ENCODE data around the gene WWOX. TPM values are rescaled to one million over a fixed set of nuclear protein-coding genes. Genes with fewer than 3 reads are reported as not detected.

WWOX gene
- total RNA-seq, 1 experiment from 2014 or later = 15.6 TPM

GRCh38 chr16:78375055-78375679 is 275.7 kb downstream of the WWOX start:
- Histone ChIP-seq H4K20me1 (ENCODE audit: control insufficient read depth, insufficient read depth, insufficient read length) (no peaks in the 10 kb centered on the region), H2BK120ac (ENCODE audit: low read depth, low read length, poor library complexity, severe bottlenecking) (no peak overlapping the region), H3K23me2 (ENCODE audit: insufficient read length, low read depth, low read length, poor library complexity, severe bottlenecking) (no peaks in the 10 kb centered on the region), H3K56ac (ENCODE audit: insufficient read length, low read depth, low read length) (no peak overlapping the region), H4K5ac (ENCODE audit: insufficient read length, low read depth, low read length) (no peak overlapping the region), H2BK5ac (ENCODE audit: insufficient read length, low read length) (no peak overlapping the region), H3K23ac (ENCODE audit: insufficient read length, low read depth, low read length) (no peak overlapping the region), H2BK12ac (ENCODE audit: insufficient read length, low read depth, low read length) (no peak overlapping the region), H3K4me1 (ENCODE audit: insufficient read depth, low read length) (no peaks in the 10 kb centered on the region; the same call in 1 of the 2 replicates), H4K91ac (ENCODE audit: insufficient read length, low read depth, low read length) (no peak overlapping the region), H3K9me3 (ENCODE audit: control insufficient read depth, low read depth, low read length) (no peaks in the 10 kb centered on the region), H3K79me1 (ENCODE audit: insufficient read depth, low read depth, low read length, poor library complexity, severe bottlenecking) (no peaks in the 10 kb centered on the region), H3K27me3 (ENCODE audit: insufficient read depth, low read length) (no peaks in the 10 kb centered on the region), H2AFZ (ENCODE audit: low read length) (no peak overlapping the region), H2BK15ac (ENCODE audit: low read depth, low read length) (no peak overlapping the region), H3K18ac (ENCODE audit: insufficient read length, low read depth, low read length) (no peak overlapping the region), H4K8ac (replicated peaks; ENCODE audit: insufficient read length, low read depth, low read length) (no peak overlapping the region), H3T11ph (ENCODE audit: low read length) (no peak overlapping the region), H3K79me2 (ENCODE audit: insufficient read depth, low read length) (no peaks in the 10 kb centered on the region), H2AK5ac (ENCODE audit: insufficient read length, low read length) (no peak overlapping the region), H2BK20ac (ENCODE audit: low read depth, low read length, poor library complexity, severe bottlenecking) (no peak overlapping the region), H3K4me2 (ENCODE audit: insufficient read depth, insufficient read length, low read length) (no peak overlapping the region), H3K14ac (ENCODE audit: insufficient read depth, low read length) (no peak overlapping the region), H3K27ac (ENCODE audit: insufficient read length, low read depth, low read length) (no peak overlapping the region), H3K9ac (ENCODE audit: extremely low read depth, insufficient read length, low read length) (no peak overlapping the region), H3K4ac (ENCODE audit: low read depth, low read length) (no peak overlapping the region)
- H3K36me3 Mint-ChIP-seq (ENCODE audit: insufficient read depth in 1 of 3, low read depth in 3 of 3) = no peaks in the 10 kb centered on the region; a peak in 1 of 7 replicates
- H3K27me3 Mint-ChIP-seq (ENCODE audit: low read depth) = no peaks in the 10 kb centered on the region; the same call in 1 of the 2 replicates
- no peak for TF ChIP-seq CTCF (conservative IDR thresholded peaks at IDR 0.05)
- WGBS (ENCODE audit: extremely low coverage, insufficient read length, low lambda C conversion rate) = no CpG with 5 or more reads among the region's 15 CpGs
- no peak overlapping the region for H3K27ac Mint-ChIP-seq
- H3K4me3 Mint-ChIP-seq = no peak overlapping the region
- peaks cover 30 to 31% of the 10 kb centered on the region in 2 experiments for H3K4me1 Mint-ChIP-seq
- peaks cover 0 to 2% of the 10 kb centered on the region in 2 experiments; a peak in 1 of 5 replicates for H3K9me3 Mint-ChIP-seq
- no peak for DNase-seq
